Endothelial cell of umbilical vein (primary cell): ENCODE measurements around the gene YTHDF2. TPM values are rescaled to one million over a fixed set of nuclear protein-coding genes. Genes with fewer than 3 reads are reported as not detected.

Experiments
- BruUV-seq: library from RNA; stranded (reverse); fragments of 400-500 nt; replicated peaks from 2 replicates; lab custom pipeline; 2021; lab: Mats Ljungman, UMichigan
- CTCF ChIA-PET: fragments of 300-600, 350-600 bp; sonication (Branson Sonifier 250); formaldehyde crosslinking; loops from one replicate; lab custom pipeline; 2021; ENCODE audit warnings: antibody characterized with exemption, inconsistent platforms; lab: Charles Lee
- POLR2A ChIA-PET: fragments of 300-600, 350-600 bp; sonication (Branson Sonifier 250); formaldehyde crosslinking; loops from one replicate; lab custom pipeline; 2021; ENCODE audit warnings: antibody characterized with exemption, inconsistent platforms; lab: Charles Lee
- DNase-seq: peaks from one replicate; pipeline ENCODE4 v3.0.0-alpha.2; 2011; ENCODE audit warnings: low read depth, low spot score
- FAIRE-seq: peaks from 2 replicates; lab custom pipeline; 2011; peaks lifted over from hg19 to GRCh38; lab: Jason Lieb, UNC
- H2AFZ ChIP-seq: 2 replicates; pipeline ENCODE4 v1.6.0; 2012; ENCODE audit warnings: low read depth, low read length, control low read depth, inconsistent platforms
- H3K27ac ChIP-seq: 2 replicates; pipeline ENCODE4 v1.5.1; 2011; ENCODE audit warnings: low read depth, mild to moderate bottlenecking, control low read depth, low read length, moderate library complexity; ENCODE audit not compliant: insufficient read depth
- H3K27me3 ChIP-seq, 2 experiments: 2 replicates each; pipeline versions ENCODE4 v1.6.0 to v1.6.1; 2011; ENCODE audit warnings: low read length in 2 of 2, mixed read lengths in 1 of 2; ENCODE audit not compliant: control insufficient read depth in 2 of 2, insufficient read depth in 2 of 2
- H3K36me3 ChIP-seq, 2 experiments: 2 replicates in 1 of 2; 3 replicates in 1 of 2; pipeline ENCODE4 v1.5.1; 2011; ENCODE audit warnings: low read length in 2 of 2, mild to moderate bottlenecking in 1 of 2, moderate library complexity in 1 of 2; ENCODE audit not compliant: control insufficient read depth in 2 of 2, insufficient read depth in 2 of 2; ENCODE audit errors: extremely low read depth in 1 of 2
- H3K4me1 ChIP-seq: 3 replicates; pipeline ENCODE4 v1.5.1; 2011; ENCODE audit warnings: mild to moderate bottlenecking, low read length; ENCODE audit not compliant: control insufficient read depth, insufficient read depth; ENCODE audit errors: extremely low read depth
- H3K4me2 ChIP-seq: 2 replicates; pipeline ENCODE4 v1.6.1; 2011; ENCODE audit warnings: low read length, control low read depth, mixed read lengths; ENCODE audit not compliant: insufficient read depth
- H3K4me3 ChIP-seq, 3 experiments: fragments of 200-600 bp in 1 of 3; sonication (generic), shearing (Covaris generic) in 1 of 3; replicated peaks in 1 of 3; 2 replicates each; pipeline ENCODE4 v1.5.1; 2011 to 2016; ENCODE audit warnings: control low read depth in 3 of 3, low read length in 3 of 3, mild to moderate bottlenecking in 2 of 3, inconsistent platforms in 1 of 3, low read depth in 1 of 3, moderate library complexity in 1 of 3; ENCODE audit not compliant: insufficient read depth in 1 of 3
- H3K79me2 ChIP-seq: 2 replicates; pipeline ENCODE4 v1.6.0; 2012; ENCODE audit warnings: low read length, inconsistent platforms; ENCODE audit not compliant: control insufficient read depth, insufficient read depth
- H3K9ac ChIP-seq: replicated peaks from 2 replicates; pipeline ENCODE3; 2011; ENCODE audit warnings: low read length, control low read depth; ENCODE audit not compliant: insufficient read depth; ENCODE audit errors: extremely low read depth
- H3K9me1 ChIP-seq: replicated peaks from 3 replicates; pipeline ENCODE4 v1.6.0; 2011; ENCODE audit warnings: mild to moderate bottlenecking, low read length; ENCODE audit not compliant: control insufficient read depth, insufficient read depth; ENCODE audit errors: extremely low read depth
- H3K9me3 ChIP-seq: replicated peaks from 2 replicates; pipeline ENCODE4 v1.5.1; 2012; ENCODE audit warnings: low read length, inconsistent platforms; ENCODE audit not compliant: control insufficient read depth, insufficient read depth
- H4K20me1 ChIP-seq: replicated peaks from 2 replicates; pipeline ENCODE3; 2011; ENCODE audit warnings: mild to moderate bottlenecking, low read length; ENCODE audit not compliant: control insufficient read depth, insufficient read depth; ENCODE audit errors: extremely low read depth
- CTCF ChIP-seq, 2 donors: IDR thresholded peaks; 1 replicate in 1 of 2; 2 replicates in 1 of 2; pipeline ENCODE4 v1.5.1; 2011; ENCODE audit warnings: low read length in 2 of 2, mild to moderate bottlenecking in 2 of 2, moderate library complexity in 2 of 2, control low read depth in 1 of 2, inconsistent platforms in 1 of 2, low read depth in 1 of 2; ENCODE audit not compliant: insufficient read depth in 1 of 2; ENCODE audit errors: extremely low read depth in 1 of 2
- EZH2 ChIP-seq: IDR thresholded peaks from 2 replicates; pipeline ENCODE4 v1.6.1; 2012; ENCODE audit warnings: borderline replicate concordance, low read depth, mild to moderate bottlenecking, moderate library complexity, low read length, inconsistent platforms; ENCODE audit not compliant: severe bottlenecking
- FOS ChIP-seq: IDR thresholded peaks from 2 replicates; pipeline ENCODE4 v1.6.1; 2011; ENCODE audit warnings: mild to moderate bottlenecking, low read length, moderate library complexity, borderline replicate concordance; ENCODE audit not compliant: insufficient read depth
- GATA2 ChIP-seq: IDR thresholded peaks from 2 replicates; pipeline ENCODE4 v1.7.0; 2011; ENCODE audit warnings: low read depth, mild to moderate bottlenecking, moderate library complexity, mixed read lengths, low read length; ENCODE audit not compliant: insufficient read length, insufficient read depth
- JUN ChIP-seq: IDR thresholded peaks from 2 replicates; pipeline ENCODE4 v1.6.1; 2011; ENCODE audit warnings: borderline replicate concordance, low read depth; ENCODE audit not compliant: insufficient read length, insufficient read depth
- MAX ChIP-seq: IDR thresholded peaks from 2 replicates; pipeline ENCODE4 v1.6.1; 2011; ENCODE audit not compliant: insufficient read depth, insufficient read length
- MYC ChIP-seq: IDR thresholded peaks from one replicate; pipeline ENCODE4 v1.6.1; 2011; ENCODE audit warnings: mild to moderate bottlenecking, low read depth, low read length
- POLR2A ChIP-seq: IDR thresholded peaks from 2 replicates; pipeline ENCODE4 v1.6.1; 2012; ENCODE audit warnings: low read depth, mild to moderate bottlenecking, control low read depth, low read length
- dilution Hi-C: fragments of 300-500 bp; cut with MboI; formaldehyde crosslinking; loops from one replicate; pipeline ENCODE4 v1.15.0; 2019; ENCODE audit warnings: low sequenced_read_pairs; ENCODE audit not compliant: extremely low pct_ligation_motif_present
- intact Hi-C: fragments of 100-400 bp; cut with micrococcal nuclease; formaldehyde crosslinking; loops from one replicate; pipeline ENCODE4 v1.10.0; 2022
- polyA plus RNA-seq, 4 experiments: library from polyadenylated mRNA; depleted of rRNA in 3 of 4; stranded (reverse) in 3 of 4; unstranded in 1 of 4; fragments of >200 nt; gene quantifications; 2 replicates each; pipeline versions ENCODE4 v1.2.1 to v1.2.3, GENCODE V29; 2011 to 2012; ENCODE audit warnings: missing spikeins in 1 of 4
- total RNA-seq: library from RNA; stranded (reverse); gene quantifications from 2 replicates; pipeline ENCODE4 v1.2.3, GENCODE V29; 2021

Gene YTHDF2
- total and polyA plus RNA-seq, 2 donors (not counting 3 experiments of a cell fraction or from before 2014, with no cell fraction given) = 72.4 to 105 TPM

- DNase-seq (no peak), FAIRE-seq (no peak)
- no peaks in the 10 kb centered on the region for H3K4me1 ChIP-seq
- peaks cover 0 to 3% of the 10 kb centered on the region in 2 experiments for H3K36me3 ChIP-seq
- TF ChIP-seq GATA2 (no peak), MAX (no peak), FOS (no peak), EZH2 (no peak), CTCF (IDR thresholded peaks at IDR 0.05; ENCODE audit: extremely low read depth in 1 of 2, insufficient read depth in 1 of 2, low read depth in 1 of 2, low read length in 2 of 2) (no peak), MYC (no peak), JUN (no peak), POLR2A (no peak)
- POLR2A ChIA-PET = no interaction called here
- dilution Hi-C loops (no loop called here), intact Hi-C loops (no loop called here)
- no peak overlapping the region for H3K9ac ChIP-seq
- no peaks in the 10 kb centered on the region for H3K9me3 ChIP-seq
- H3K27me3 ChIP-seq = no peaks in the 10 kb centered on the region
- H3K4me2 ChIP-seq = no peak overlapping the region
- no peak overlapping the region for H2AFZ ChIP-seq
- CTCF ChIA-PET = interaction anchor here (1.8 kb wide), 1 partner anchor 17 kb away, joined by 11 read pairs; the partner anchor contains the start of gene YTHDF2
- no peak overlapping the region for H3K27ac ChIP-seq
- BruUV-seq = no TSS peak
- H3K9me1 ChIP-seq = no peaks in the 10 kb centered on the region
- H3K79me2 ChIP-seq = no peaks in the 10 kb centered on the region
- no peaks in the 10 kb centered on the region for H4K20me1 ChIP-seq
- H3K4me3 ChIP-seq = no peak overlapping the region
Observed at GRCh38 chr1:28719332-28719619, 17.5 kb upstream of the YTHDF2 start.
